Fibroblast of the aortic adventitia (primary cell): Measurements from ENCODE around the gene CCDC7. TPM values are rescaled to one million over a fixed set of nuclear protein-coding genes. Genes with fewer than 3 reads are reported as not detected.

Source experiments
- DNase-seq: peaks from one replicate; pipeline ENCODE4 v3.0.0-alpha.2; 2010; ENCODE audit warnings: low read depth
- H3K4me3 ChIP-seq: 2 replicates; pipeline ENCODE4 v1.5.1; 2011; ENCODE audit warnings: low read depth, mild to moderate bottlenecking, control low read depth, low read length, moderate library complexity
- total RNA-seq: library from RNA; depleted of rRNA; stranded (reverse); fragments of >200 nt; gene quantifications from 2 replicates; pipeline ENCODE4 v1.2.3, GENCODE V29; 2012; ENCODE audit warnings: low replicate concordance
- TF ChIP-seq, protein P1 (sequence below): IDR thresholded peaks from 2 replicates; pipeline ENCODE4 v1.5.1; 2011; ENCODE audit warnings: mild to moderate bottlenecking, low read length, control low read depth, inconsistent platforms; ENCODE audit not compliant: insufficient read depth

Gene CCDC7
- total RNA-seq, 1 donor: 15.4 TPM

DNA sequence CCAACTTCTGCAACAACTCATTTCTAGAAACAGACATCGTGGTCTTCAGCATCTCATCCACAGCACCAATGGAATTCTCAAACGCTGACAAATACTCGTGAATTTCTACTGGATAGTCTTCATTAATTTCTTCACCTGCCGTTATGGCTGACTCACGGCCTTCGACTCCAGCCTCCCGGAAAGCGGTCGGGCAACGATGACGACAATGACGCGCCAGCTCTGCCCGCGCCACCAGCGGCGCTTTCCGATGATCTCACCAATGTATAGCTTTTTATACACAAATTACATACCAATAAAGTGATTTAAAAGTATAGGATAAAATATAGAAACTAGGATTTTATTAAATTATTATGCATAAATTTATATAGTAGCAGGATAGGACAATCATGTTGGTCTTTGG is 65.7 kb downstream of the CCDC7 start:
- no peak overlapping the region for H3K4me3 ChIP-seq
- TF ChIP-seq, protein P1, sequence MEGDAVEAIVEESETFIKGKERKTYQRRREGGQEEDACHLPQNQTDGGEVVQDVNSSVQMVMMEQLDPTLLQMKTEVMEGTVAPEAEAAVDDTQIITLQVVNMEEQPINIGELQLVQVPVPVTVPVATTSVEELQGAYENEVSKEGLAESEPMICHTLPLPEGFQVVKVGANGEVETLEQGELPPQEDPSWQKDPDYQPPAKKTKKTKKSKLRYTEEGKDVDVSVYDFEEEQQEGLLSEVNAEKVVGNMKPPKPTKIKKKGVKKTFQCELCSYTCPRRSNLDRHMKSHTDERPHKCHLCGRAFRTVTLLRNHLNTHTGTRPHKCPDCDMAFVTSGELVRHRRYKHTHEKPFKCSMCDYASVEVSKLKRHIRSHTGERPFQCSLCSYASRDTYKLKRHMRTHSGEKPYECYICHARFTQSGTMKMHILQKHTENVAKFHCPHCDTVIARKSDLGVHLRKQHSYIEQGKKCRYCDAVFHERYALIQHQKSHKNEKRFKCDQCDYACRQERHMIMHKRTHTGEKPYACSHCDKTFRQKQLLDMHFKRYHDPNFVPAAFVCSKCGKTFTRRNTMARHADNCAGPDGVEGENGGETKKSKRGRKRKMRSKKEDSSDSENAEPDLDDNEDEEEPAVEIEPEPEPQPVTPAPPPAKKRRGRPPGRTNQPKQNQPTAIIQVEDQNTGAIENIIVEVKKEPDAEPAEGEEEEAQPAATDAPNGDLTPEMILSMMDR: no peak

DNA sequence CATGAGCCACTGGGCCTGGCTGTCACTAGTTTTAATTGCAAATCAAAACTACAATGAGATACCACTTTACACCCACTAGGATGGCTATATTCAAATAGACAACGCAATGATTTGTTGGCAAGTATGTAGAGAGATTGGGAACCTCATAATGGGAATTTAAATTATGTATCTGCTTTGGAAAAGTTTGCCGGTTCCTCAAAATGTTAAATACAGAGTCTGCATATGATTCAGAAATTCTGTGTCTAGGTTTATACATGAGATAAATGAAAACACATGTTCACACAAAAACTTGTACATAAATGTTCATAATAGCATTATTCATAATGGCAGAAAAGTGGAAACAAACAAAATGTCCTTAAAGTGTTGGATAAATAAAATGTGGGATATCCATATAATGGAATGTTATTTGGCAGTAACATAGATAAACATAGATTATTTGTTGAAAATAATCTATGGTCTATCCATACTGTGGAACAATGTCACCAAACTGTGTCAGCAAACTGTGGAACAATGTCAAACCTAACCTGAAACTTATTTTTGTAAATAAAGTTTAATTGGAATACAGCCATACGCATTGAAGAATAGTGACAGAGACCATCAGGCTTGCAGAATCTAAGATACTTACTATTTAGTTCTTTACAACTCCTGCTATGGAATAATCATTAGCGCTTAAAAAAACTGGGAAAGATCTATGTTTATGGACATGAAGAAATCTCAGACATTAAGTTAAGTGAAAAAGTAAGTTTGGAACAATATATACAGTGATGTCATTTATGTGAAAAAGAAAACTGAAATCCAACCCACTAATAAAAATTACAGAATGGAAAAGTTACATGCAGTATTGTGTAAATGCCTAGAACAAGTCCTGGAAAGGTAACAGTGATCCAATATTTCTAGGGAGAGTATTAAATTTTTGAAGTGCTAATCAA is 70.9 kb downstream of the CCDC7 start:
- H3K4me3 ChIP-seq: no peak overlapping the region
- TF ChIP-seq, protein P1: no peak
- DNase-seq: no peak

More for the DNA sequence above, 65.7 kb downstream of the CCDC7 start:
- DNase-seq: no peak

DNA sequence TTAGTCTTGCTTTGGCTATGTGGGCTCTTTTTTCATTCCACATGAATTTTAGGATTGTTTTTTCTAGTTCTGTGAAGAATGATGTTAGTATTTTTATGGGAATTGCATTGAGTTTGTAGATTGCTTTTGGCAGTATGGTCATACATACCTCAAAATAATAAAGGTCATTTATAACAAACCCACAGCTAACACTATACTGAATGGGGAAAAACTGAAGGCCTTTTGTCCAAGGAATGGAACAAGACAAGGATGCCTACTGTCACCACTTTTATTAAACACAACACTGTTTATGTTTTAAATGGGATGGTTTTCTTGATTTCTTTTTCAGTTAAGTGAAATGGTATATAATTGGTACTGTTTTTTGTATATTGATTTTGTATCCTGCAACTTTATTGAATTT is 84.3 kb downstream of the CCDC7 start:
- DNase-seq: no peak
- TF ChIP-seq, protein P1: no peak
- no peak overlapping the region for H3K4me3 ChIP-seq

DNA sequence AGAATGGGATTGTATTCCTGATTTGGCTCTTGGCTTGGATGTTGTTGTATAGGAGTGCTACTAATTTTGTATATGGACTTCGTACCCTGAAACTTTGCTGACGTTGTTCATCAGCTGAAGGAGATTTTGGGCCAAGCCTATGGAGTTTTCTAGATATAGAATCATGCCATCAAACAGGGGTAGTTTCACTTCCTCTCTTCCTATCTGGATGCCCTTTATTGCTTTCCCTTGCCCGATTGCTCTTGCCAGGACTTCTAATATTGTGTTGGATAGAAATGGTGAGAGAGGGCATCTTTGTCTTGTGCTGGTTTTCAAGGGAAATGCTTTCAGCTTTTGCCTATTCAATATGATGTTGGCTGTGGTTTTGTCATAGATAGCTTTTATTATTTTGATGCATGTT is 92.3 kb downstream of the CCDC7 start:
- H3K4me3 ChIP-seq: no peak overlapping the region
- DNase-seq: no peak
- TF ChIP-seq, protein P1: no peak

DNA sequence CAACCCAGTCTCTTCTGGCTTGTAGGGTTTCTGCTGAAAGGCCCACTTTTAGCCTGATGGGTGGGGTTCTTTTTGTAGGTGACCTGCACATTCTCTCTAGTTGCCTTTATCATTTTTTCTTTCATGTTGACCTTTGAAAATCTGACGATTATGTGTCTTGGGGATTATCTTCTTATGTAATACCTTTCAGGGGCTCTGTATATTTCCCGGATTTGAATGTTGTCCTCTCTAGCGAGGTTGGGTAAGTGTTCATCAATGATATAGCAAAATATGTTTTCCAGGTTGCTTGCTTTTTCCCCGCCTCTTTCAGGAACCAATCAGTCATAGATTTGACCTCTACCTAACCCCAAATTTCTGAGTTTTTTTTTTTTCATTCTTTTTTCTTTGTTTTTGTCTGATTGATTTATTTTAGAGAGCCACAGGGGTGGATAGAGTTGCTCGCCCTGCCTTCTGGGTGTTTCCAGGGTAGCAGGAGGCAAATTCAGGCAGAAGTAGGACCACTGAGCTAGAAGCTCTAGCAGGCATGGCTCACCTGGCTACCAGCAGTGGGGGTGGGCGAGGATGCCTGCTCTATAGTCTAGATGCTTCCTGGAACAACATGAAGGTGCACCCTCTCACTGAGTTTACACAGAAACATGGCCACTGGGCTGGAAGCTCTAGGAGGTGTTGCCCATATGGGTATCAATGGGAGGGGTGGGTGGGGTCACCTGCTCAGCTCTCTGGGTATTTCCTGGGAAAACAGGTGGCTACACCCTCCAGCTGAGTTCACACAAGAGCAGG is 94.9 kb downstream of the CCDC7 start:
- TF ChIP-seq, protein P1: no peak
- H3K4me3 ChIP-seq: no peak overlapping the region
- no peak for DNase-seq

DNA sequence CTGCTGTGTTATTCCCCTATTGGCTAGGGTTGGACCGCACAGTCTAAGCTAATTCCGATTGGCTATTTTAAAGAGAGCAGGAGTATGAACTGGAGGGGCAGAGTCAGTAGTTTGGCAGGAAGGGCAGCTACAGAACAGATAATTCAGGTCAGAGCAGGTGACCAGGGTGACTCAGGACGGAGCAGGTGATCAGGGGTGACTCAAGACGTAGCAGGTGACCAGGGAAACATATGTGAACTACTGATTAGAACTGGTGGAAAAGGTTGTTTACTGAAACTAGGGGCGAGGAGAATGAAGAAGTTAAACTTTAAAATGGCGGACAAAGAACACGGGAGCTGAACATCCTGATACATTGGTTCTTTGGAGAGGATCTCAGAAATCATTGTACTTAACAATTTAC is 102.3 kb downstream of the CCDC7 start:
- no peak overlapping the region for H3K4me3 ChIP-seq
- TF ChIP-seq, protein P1: no peak
- DNase-seq: no peak
